GM13976 (cell line): Measurements from ENCODE around the gene SLC2A11.
"Not testable (repeated sequence)": the region's sequence is repeated elsewhere in the genome, so short reads cannot be mapped to it uniquely, and the experiment has no call there.

Experiments
- DNase-seq: peaks from one replicate; pipeline ENCODE4 v3.0.0; 2012; ENCODE audit warnings: low spot score
- CTCF ChIP-seq: IDR thresholded peaks from 2 replicates; pipeline ENCODE4 v1.5.1; 2012; ENCODE audit warnings: borderline replicate concordance, mild to moderate bottlenecking; ENCODE audit not compliant: insufficient read depth; ENCODE audit errors: extremely low read depth, missing control alignments, control extremely low read depth
- in situ Hi-C: fragments of 300-500 bp; cut with MboI; formaldehyde crosslinking; loops from one replicate; pipeline ENCODE4 v1.12.0; 2022; ENCODE audit warnings: low sequenced_read_pairs, mixed read lengths, inconsistent platforms; ENCODE audit not compliant: unreplicated experiment

SLC2A11 gene

GRCh38 chr22:23901600-23901999 lies 43.9 kb downstream of the SLC2A11 start:
- in situ Hi-C loops = no loop called here
- no peak for DNase-seq
- no peak for TF ChIP-seq CTCF

GRCh38 chr22:23903328-23903971 lies 45.8 kb downstream of the SLC2A11 start:
- no peak for DNase-seq
- TF ChIP-seq CTCF = no peak
- in situ Hi-C loops = no loop called here

DNA sequence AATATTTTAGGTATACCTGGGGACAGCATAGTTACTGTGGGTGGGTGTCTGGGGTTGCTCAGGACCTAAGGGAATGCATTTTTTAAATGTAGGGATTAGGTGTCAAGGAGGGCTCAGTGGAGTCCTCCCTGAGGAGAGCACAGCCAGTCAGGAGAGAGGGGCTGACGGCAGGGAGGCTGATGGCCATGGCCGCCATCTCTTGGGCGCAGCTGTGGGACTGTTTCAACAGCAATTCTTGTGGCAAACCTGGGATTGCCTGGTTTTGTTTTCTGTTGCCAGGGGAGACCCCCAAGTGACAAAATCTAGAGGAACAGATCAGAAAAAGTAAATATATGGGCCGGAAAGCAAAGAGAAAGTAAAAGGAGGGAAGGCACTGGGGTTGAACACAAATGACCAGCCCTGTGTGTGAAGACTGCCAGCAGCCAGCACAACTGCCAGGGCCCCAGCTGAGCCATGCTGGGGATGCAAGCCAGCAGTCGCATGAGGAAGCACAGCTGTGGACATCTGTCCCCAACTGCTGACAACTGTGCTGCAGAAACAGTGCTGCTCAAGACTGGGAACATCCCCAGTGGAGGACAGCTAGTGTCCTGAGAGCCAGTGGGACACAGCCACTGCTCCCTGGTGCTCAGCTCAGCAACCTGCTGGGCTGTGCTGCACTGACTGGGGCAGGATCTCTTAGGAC lies 47.0 kb downstream of the SLC2A11 start:
- in situ Hi-C loops = no loop called here
- no peak for DNase-seq
- TF ChIP-seq CTCF = no peak

GRCh38 chr22:23906641-23907040 lies 49.0 kb downstream of the SLC2A11 start:
- in situ Hi-C loops = no loop called here
- DNase-seq = no peak

GRCh38 chr22:23907423-23907822 lies 49.7 kb downstream of the SLC2A11 start:
- DNase-seq, in situ Hi-C loops: not testable (repeated sequence)

More at GRCh38 chr22:23906641-23907040, 49.0 kb downstream of the SLC2A11 start:
- TF ChIP-seq CTCF = no peak

- DNase-seq = no peak
- in situ Hi-C loops = no loop called here
- TF ChIP-seq CTCF = no peak
These were observed 51.0 kb downstream of the SLC2A11 start for GRCh38 chr22:23908587-23909205.
